ENCODE measurements around the gene KLK4. TPM values are rescaled to one million over a fixed set of nuclear protein-coding genes. Genes with fewer than 3 reads are reported as not detected.

The KLK4 gene
- total and polyA plus RNA-seq, 2 donors (not counting 3 experiments of a cell fraction or from before 2014, with no cell fraction given), result not detected

DNA sequence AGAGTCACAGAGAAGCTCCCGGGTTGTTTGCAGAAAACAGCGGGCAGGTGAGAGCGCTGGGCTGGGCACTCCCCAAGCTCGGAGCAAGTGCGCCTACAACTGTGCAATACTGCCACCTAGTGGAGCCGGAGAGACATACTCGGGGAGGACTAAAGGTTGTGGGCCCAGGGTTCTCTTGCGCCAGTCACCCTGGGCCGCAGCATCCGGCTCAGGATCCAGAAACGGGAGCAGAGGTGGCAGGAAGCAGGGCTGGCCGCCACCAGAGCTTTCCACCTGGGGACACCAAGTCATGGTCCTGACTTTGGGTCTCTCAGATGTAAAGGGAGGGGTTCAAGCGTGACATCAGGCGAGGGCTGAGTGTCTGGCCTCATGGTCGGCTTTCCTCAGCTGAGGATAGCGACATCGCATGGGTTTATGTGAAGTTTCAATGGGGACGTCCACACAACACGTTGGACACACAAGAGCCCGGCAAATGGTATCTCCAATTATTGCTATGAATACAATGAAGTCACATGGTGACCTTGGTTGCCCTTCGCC lies 11.2 kb upstream of the KLK4 start:
- intact Hi-C loops (cut with micrococcal nuclease), result loop anchor here (1.0 to 5.0 kb wide), 7 partner anchors 16 to 565 kb away; partner anchors contain the start of gene CLEC11A
- TF ChIP-seq, protein P1, sequence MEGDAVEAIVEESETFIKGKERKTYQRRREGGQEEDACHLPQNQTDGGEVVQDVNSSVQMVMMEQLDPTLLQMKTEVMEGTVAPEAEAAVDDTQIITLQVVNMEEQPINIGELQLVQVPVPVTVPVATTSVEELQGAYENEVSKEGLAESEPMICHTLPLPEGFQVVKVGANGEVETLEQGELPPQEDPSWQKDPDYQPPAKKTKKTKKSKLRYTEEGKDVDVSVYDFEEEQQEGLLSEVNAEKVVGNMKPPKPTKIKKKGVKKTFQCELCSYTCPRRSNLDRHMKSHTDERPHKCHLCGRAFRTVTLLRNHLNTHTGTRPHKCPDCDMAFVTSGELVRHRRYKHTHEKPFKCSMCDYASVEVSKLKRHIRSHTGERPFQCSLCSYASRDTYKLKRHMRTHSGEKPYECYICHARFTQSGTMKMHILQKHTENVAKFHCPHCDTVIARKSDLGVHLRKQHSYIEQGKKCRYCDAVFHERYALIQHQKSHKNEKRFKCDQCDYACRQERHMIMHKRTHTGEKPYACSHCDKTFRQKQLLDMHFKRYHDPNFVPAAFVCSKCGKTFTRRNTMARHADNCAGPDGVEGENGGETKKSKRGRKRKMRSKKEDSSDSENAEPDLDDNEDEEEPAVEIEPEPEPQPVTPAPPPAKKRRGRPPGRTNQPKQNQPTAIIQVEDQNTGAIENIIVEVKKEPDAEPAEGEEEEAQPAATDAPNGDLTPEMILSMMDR (IDR thresholded peaks at IDR 0.05; ENCODE audit: extremely low read depth in 1 of 2, insufficient read depth in 1 of 2, low read depth in 1 of 2, low read length in 2 of 2), result peak; percentile 83 to 84
- TF ChIP-seq GATA2 (IDR thresholded peaks at IDR 0.05; ENCODE audit: insufficient read depth, insufficient read length, low read depth, low read length), result no peak

More for the DNA sequence above, 11.2 kb upstream of the KLK4 start:
- Histone ChIP-seq H3K4me3 (replicated peaks in 1 of 3; ENCODE audit: insufficient read depth in 1 of 3, low read depth in 1 of 3, low read length in 3 of 3) (no peak overlapping the region), H3K9me3 (replicated peaks; ENCODE audit: control insufficient read depth, insufficient read depth, low read length) (no peaks in the 10 kb centered on the region), H3K9ac (replicated peaks; ENCODE audit: extremely low read depth, insufficient read depth, low read length) (no peak overlapping the region), H3K27me3 (ENCODE audit: control insufficient read depth in 2 of 2, insufficient read depth in 2 of 2, low read length in 2 of 2) (peaks cover 0 to 3% of the 10 kb centered on the region in 2 experiments), H2AFZ (ENCODE audit: low read depth, low read length) (no peak overlapping the region), H3K27ac (ENCODE audit: insufficient read depth, low read depth, low read length) (no peak overlapping the region), H4K20me1 (replicated peaks; ENCODE audit: control insufficient read depth, extremely low read depth, insufficient read depth, low read length) (no peaks in the 10 kb centered on the region), H3K36me3 (ENCODE audit: control insufficient read depth in 2 of 2, extremely low read depth in 1 of 2, insufficient read depth in 2 of 2, low read length in 2 of 2) (no peaks in the 10 kb centered on the region), H3K9me1 (replicated peaks; ENCODE audit: control insufficient read depth, extremely low read depth, insufficient read depth, low read length) (no peaks in the 10 kb centered on the region), H3K4me1 (ENCODE audit: control insufficient read depth, extremely low read depth, insufficient read depth, low read length) (no peaks in the 10 kb centered on the region), H3K4me2 (ENCODE audit: insufficient read depth, low read length) (no peak overlapping the region), H3K79me2 (ENCODE audit: control insufficient read depth, insufficient read depth, low read length) (no peaks in the 10 kb centered on the region)
- FAIRE-seq (peak; percentile 95), DNase-seq (ENCODE audit: low read depth, low spot score) (peak; percentile 65)
- BruUV-seq (replicated peaks), result no TSS peak
- ChIA-PET POLR2A (no interaction called here), CTCF (interaction anchor here (0.6 to 6.6 kb wide), 46 partner anchors 8 to 748 kb away, joined by 3 to 129 read pairs (median 5); partner anchors contain the start of gene KCNC3)
- dilution Hi-C loops (cut with MboI; ENCODE audit: extremely low pct_ligation_motif_present, low sequenced_read_pairs), result no loop called here
